HG02943 (cell line): ENCODE data around the gene ARRB1.
"Not testable (repeated sequence)": the region's sequence is repeated elsewhere in the genome, so short reads cannot be mapped to it uniquely, and the experiment has no call there.

Experiments used
- ATAC-seq: cut with Tn5 transposase; IDR thresholded peaks from one replicate; pipeline ENCODE4 v1.9.1; 2021; ENCODE audit warnings: mild to moderate bottlenecking, low read depth, moderate library complexity; ENCODE audit not compliant: unreplicated experiment

ARRB1 gene

DNA sequence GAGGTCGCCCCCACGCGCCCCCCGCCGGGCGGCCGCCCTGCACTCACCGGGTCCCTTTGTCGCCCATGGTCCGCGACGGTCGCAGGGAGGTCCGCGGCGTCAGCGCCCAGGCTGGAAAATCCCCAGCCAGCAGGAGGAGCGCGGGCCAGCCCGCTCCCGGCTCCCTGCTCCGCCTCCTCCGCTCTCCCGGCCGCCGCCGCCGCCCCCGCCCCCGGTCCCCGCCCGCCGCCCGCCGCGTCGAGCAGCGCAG is at the start of gene ARRB1:
TSS of gene ARRB1 (minus strand) at position 121 of the 250 bp plus-strand sequence. CDS start at position 67, 54 bp downstream.
- no peak for ATAC-seq

DNA sequence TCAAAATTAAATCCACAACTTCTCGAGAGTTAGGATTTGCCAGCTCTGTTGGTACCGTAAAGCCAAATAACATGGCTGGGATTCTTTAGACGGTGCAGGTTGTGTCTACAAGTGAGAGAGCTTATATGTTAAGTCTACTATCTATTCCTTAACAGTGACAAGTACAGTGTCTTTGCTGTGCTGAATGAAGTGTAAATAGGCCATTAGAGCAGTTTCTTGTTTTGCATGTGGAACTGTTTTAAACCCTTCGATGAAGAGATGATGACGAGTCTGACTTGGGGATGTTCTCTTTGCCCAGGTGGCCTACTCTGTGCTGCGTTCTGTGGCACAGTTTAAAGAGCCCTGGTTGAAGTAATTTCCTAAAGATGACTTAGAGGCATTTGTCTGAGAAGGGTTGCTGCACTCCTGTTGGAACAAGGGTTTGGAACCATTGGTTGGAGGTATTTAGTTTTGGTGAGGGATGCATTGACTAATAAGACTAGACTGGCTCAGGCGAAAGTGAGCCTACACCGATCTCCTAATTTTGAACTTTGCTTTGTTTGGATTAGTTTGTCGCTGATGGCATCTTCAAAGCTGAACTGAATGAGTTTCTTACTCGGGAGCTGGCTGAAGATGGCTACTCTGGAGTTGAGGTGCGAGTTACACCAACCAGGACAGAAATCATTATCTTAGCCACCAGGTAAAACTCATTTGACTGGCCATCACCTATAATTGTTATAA is 48.8 kb upstream of the ARRB1 start:
- ATAC-seq = no peak

DNA sequence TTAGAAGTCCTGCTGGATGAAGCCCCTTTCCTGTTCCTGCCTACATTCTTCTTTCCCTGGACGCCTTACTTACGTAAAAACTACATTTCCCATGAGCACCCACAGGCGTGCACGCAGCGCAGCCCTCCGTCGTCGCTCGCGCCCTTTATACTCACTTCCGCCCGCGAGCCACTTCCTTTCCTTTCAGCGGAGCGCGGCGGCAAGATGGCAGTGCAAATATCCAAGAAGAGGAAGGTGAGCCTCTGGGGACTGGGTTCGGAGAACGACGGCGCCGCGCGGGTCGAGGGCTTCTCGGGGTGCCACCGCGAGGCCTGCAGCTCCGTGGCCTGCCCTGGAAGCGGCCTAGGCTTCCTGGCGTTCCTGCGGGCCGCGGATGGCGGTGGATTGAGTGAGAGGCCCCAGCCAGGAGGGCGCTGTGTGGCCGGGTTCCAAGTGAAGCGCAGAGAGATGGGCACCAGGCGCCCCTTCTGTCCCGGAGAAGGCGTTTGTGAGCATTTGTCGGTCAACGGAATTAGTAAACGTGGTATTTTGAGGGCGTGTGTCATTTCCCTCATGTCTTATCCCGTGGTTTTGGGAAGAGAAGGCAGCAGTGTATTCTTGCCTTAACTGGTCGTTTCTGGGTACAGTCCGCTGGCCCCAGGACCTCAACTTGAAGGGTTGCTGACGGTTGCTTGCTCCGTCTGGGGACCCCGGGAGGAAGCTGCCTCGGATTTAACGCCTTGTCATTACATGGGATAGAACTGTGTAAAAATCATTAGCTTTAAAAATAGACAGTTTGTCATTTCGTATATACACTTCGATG is 48.1 kb upstream of the ARRB1 start, which contains the start of gene RPS3:
TSS of gene RPS3 (plus strand) at position 175 of the 802 bp plus-strand sequence. CDS start at position 205, 30 bp downstream.
- ATAC-seq = peak; percentile 89

DNA sequence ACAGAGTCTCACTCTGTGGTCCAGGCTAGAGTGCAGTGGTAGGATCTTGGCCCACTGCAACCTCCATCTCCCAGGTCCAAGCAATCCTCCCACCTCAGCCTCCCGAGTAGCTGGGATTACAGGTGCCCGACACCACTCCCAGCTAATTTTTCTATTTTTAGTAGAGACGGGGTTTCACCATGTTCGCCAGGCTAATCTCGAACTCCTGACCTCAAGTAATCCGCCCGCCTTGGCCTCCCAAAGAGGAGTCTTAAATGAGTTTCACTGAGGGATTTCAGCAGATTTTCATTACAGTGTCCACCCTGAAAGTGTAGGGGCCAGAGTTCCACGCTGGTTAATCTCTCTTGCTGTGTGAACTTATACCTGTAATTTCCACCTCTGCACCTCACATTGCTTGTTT is 47.4 kb upstream of the ARRB1 start:
- ATAC-seq = peak; percentile 4

DNA sequence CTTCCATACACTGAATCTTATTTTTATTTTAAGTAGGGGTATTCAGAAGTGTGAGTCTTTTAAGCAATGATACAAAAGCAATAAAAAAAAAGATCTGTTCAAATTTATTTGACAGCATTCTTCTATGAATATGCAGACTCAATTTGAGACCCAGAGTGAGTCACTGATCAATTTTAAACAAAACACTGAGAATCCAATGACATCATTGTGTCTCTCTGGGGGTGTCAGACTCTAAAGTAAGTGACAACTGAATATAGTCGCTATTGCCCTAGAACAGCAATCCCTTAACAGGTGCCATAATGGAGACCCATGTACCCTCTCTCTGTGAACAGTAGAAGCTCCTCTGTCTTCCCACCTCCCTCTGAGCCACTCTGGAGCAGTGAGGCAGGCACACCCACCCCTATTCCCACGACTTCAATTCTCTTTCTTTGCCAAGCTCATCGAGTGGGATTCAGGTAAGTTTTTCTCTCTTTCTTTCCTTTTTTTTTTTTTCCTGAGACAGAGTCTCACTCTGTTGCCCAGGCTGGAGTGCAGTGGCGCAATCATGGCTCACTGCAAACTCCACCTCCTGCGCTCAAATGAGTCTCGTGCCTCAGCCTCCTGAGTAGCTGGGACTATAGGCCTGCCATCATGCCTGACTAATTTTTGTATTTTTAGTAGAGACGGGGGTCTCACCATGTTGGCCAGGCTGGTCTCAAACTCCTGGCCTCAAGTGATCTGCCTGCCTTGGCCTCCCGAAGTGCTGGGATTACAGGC is 42.8 kb upstream of the ARRB1 start:
- ATAC-seq = no peak

DNA sequence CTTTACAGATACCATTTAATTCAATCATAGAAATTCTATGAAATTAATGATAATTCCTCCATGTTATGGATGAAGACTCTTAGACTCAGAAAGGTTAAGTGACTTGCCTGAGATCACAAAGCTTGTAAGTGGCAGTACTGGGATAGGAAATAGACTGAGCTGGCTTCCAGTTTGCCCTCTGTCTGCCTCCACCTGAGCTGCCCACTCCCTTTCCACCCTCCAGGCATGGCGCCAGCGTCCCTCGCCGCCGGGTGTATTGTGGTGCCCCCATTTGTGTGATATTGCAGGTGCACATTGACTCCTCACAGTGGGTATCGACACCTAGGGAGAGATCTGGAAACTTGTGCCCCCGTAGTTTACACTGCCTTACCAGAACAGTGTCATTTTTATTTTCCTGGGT is 38.5 kb upstream of the ARRB1 start:
- ATAC-seq = no peak

DNA sequence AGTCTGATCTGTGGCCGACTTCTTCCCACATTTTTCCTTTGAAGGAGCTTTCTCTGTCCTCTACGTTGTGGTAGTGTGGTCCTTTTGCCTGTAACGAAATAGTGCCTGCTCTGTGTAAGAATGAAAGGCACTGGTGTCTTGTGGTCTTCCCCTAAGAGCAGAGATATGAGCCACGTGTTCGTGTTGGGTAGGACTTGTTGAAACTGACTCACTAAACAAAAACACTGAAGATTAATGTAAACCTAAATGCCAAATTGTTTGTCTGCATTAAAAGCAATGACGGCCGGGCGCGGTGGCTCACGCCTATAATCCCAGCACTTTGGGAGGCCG is 37.8 kb upstream of the ARRB1 start:
- no peak for ATAC-seq

DNA sequence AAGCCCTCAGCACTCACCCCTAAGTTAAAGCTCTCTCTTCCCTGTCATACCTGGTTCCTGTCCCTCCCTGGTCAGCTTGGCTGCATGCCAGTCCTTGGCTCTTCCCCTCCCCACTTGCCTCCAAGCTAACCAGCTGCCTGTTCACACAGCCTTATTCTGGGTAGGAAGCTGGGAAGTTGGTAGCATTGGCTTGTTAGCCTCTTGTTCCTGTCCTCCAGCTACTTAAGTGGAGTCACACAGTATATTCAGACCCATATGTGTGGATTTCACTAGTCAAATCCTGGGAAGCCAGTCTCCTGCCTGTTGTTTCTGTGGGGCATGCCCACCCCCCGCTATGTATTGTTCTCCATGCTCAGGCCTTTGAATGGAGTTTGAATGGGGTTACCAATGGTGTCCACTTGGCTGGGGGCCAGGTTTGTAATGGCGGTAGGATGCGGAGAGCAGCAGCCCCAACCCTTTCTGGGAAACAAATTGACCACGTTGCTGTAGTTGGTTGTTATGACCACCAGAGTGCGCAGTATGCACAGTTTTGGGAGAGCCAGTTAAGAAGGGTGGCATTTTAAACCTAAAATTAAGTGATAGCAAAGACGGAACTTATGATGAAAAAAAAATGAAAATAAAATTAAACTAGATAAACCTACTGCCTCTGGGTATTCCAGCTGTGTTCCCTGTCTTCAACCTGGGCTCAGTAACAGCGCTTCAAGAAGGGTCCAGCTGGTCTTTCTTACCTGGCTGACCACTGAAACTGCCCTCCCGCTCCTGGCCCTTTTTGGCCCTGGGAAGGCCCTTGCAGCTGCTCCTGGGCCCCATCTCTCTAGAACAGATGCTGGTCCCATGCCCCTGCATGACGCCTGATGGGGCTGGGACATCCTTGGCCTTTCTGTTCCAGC is 37.2 kb upstream of the ARRB1 start:
- no peak for ATAC-seq

DNA sequence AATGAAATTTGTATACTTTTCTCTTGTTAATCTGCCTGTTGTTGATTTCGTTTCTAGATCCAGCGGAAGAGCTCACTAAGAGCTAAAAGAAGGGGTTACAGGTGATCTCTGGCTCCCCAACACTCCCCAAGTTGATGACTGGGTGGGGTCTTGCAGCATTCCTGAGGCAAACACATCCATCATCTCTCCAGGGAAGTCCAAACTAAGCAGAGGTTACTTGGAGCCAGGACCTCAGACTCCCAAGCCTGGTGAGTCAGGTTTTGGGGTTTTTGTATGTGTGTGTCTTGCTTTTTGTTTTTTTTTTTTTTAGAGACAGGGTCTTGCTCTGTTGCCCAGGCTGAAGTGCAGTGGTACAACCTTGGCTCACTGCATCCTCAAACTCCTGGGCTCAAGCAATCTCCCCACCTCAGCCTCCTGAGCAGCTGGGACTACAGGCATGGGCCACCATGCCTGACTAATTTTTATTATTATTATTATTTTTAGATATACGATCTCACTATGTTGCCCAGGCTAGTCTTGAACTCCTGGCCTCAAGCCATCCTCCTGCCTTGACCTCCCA is 36.4 kb upstream of the ARRB1 start:
- no peak for ATAC-seq

DNA sequence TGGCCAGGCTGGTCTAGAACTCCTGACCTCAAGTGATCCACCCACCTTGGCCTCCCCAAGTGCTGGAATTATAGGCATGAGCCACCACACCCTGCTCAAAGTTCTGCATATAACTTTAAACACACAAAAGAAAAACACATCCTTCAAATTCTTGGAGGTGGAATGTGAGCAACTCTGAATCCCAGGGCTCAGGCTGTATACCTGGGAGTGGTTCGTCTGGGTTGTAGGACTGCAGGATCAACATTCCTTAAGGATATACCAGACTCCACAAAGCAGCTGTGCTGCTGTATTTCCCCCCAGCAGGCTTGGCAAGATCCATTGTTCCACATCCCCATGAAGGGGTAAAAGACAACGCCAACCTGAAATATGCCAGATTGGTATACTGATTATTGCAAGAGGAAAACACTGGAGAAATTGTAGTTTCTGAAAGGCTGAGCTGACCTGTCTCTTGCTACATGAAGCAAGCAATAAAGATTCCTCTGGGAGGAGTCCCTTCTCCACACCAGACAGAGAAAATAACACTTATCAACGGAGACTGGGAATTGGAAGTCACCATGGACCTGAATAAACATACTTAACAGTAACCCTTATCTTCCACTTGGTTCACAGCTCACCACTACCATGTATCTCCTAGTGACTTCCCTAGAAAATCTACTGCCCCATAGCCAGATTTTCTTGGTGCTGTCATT is 35.6 kb upstream of the ARRB1 start:
- no peak for ATAC-seq

DNA sequence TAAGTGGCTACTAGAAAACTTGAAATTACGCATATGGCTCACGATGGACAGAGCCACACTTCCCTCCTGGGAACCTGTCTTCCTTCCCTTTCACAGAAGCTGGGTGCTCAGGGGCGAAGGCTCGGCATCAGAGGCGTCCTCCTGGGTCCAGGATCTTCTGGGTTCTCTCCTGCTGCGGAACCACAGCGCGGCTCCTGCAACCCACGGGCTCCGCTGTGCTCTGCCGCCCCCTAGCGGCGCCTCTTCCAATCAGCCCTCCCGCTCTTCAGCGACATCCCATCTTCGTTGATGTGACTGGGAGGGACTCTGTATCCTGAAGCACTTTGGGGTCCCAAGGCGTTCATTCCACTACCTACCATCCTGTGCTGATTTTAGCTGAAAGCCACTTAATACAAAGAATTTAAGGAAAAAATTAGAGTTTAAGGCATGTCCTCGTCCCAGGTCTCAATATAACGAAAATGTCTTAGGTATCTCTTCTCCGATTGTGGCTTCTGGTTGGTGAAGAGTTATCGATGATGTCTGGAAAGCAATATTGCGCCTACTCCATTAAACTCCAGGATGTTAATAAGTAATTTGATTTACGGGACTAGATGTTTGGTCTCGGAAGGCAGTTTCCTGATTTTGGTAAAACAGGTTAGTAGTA is 33.1 kb upstream of the ARRB1 start:
- no peak for ATAC-seq

DNA sequence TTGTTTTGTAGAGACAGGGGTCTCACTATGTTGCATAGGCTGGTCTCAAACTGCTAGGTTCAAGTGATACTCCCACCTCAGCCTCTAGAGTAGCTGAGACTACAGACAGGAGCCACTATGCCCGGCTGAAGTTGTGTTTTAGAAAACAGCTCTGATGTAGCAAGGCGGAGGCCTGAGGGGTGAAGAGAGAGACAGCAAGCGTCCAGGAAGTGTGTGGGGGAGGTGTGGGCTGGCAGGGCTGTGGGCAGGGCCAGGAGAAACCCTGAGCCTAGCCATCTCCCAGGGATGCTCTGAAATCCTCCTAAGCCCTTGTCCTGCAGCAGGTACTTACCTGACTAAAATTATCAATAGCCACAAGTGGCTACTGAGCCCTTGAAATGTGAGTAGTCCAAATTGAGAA is 31.8 kb upstream of the ARRB1 start:
- no peak for ATAC-seq

DNA sequence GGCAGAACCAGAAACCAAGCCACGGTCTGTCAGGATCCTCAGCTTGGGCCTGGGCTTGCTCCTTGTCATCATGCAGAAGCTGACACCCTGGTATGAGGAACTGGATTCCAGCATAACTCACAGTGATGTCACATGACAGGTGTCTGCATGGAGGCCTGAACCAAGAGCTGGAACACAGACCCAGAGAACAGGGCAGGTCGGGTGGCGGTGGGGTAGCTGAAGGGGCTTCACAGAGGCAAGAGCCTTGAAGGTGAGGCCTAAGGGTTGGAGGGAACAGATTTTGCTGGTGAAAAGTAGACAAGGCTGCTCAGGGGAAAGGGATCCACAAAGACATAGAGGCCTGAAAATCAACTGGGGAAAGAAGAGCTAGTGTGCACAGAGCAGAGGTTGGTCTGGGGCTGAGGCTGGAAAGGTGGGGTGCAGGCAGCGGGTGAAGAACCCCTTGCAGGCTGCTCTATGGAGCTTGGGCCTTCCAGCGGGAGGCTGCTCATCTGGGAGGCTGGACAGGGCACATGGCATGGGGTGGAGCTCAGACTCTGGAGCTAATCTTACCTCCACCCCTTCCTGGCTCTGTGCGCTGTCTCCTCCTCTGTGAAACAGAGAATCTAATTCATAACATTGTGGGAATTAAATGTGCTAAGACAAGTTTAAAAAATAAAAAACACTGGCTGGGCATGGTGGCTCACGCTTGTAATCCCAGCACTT is 29.4 kb upstream of the ARRB1 start:
- no peak for ATAC-seq

DNA sequence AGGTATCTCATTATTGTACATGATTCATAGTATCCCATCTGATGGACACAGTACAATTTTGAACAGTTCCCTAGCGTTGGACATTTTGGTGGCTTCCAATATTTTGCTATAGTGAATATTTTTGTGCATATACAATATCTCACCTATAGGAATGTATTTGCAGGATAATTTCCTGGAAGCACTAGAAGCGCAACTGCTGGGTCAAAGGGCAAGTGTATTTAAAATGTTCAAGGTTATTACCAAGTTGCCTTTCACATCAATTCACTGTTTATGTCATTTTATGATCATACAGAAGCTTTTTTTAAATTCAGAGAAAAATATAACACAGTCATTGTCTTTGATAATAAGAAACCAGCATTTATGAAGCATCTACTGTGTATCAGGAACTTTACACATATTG is 28.8 kb upstream of the ARRB1 start:
- ATAC-seq = no peak

DNA sequence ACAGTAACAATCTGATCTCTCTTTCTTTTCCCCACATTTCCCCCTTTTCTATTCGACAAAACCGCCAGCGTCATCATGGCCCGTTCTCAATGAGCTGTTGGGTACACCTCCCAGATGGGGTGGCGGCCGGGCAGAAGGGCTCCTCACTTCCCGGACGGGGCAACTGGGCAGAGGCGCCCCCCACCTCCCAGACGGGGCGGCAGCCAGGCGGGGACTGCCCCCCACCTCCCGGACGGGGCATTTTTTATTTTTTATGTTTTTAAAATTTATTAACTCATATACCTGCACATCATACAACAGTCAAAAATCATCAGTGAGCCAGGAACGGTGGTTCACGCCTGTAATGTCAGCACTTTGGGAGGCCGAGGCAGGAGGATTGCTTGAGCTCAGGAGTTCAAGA is 27.3 kb upstream of the ARRB1 start:
- not testable (repeated sequence) for ATAC-seq

DNA sequence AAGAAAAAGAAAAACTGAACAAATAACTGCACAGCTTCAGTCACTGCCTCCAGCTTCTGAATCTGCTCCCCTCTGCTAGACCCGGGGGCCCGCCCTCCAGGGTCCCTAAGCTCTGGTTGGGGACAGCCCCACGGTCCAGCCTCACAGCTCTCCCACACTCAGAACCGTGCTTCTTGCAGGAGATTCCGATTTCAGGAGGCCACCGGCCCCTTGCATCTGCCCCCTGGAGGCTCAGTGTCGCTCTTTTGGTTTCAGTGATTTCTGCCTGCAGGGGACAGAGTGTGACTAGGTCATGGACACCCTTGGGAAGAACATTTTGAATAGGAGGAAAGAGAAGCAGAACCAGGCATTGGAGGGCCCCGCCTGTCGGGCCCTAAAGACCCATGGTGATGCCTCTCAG is 24.7 kb upstream of the ARRB1 start:
- no peak for ATAC-seq

DNA sequence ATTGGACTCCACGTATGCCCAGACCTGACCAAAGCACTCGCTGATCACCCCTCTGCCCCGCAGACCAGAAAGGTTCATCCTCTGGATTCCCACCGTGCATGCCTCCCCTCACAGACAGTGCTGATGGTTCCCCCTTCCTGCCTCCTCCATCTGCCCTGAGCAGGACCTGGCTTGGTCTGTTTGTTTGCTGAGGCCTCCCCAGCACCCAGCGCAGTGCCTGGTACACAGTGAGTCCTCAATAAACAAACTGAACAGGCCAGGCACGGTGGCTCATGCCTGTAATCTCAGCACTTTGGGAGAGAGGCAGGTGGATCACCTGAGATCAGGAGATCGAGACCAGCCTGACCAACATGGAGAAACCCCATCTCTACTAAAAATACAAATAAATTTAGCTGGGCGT is 24.2 kb upstream of the ARRB1 start:
- no peak for ATAC-seq

DNA sequence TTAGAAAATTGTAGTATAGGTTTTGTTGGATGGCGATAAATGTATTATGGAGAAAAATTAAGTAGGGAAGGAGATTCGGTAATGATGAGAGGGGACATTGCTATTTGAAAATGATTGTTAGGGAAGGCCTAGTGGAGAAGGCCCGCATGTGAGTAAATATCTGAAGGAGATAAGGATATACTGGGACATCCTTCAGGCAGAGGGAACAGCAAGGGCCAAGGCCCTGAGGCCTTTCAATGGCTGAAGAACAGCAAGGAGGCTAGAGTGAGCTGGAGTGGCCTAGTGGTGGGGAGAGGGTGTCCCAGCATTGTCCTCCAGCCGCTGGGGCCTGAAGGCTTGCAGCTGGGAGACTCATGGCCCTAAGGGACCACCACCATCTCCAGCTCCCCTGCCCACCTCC is 23.2 kb upstream of the ARRB1 start:
- no peak for ATAC-seq

DNA sequence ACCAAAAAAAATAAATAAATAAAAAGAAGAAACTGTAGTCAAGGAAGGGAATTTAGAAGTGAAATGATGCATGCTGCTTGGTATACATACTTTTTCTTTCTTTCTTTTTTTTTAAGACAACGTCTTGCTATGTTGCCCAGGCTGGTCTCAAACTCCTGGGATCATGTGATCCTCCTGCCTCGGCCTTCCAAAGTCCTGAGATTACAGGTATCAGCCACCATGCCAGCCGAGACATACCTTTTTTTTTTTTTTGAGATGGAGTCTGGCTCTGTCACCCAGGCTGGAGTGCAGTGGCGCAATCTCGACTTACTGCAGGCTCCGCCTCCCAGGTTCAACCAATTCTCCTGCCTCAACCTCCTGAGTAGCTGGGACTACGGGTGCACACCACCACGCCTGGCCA is 21.7 kb upstream of the ARRB1 start:
- no peak for ATAC-seq
